Suppressor macrophage (primary cell): Measurements from ENCODE around the gene PPP3CB.
A peak's percentile ranks its signal among the peaks of the same experiment; 100 is the strongest.

Experiments
- DNase-seq, 4 experiments: peaks; one replicate each; pipeline ENCODE4 v3.0.0-alpha.2; 2020 to 2022
- total RNA-seq, 17 experiments: gene quantifications; one replicate each; lab custom pipeline; 2026; ENCODE audit warnings: mixed read lengths in 6 of 17, inconsistent platforms in 3 of 17; lab: John Stamatoyannopoulos, UW

The PPP3CB gene
- 20.8 to 74.4 (median 48.8) reads per million in 17 experiments for total RNA-seq

GRCh38 chr10:73495884-73496674, at the start of gene PPP3CB:
Gene PPP3CB, minus strand, starts transcription at chr10:73496024. Its CDS starts 135 bp downstream, at chr10:73495889.
- DNase-seq = peak; percentile 93 to 97 (median 94)

DNA sequence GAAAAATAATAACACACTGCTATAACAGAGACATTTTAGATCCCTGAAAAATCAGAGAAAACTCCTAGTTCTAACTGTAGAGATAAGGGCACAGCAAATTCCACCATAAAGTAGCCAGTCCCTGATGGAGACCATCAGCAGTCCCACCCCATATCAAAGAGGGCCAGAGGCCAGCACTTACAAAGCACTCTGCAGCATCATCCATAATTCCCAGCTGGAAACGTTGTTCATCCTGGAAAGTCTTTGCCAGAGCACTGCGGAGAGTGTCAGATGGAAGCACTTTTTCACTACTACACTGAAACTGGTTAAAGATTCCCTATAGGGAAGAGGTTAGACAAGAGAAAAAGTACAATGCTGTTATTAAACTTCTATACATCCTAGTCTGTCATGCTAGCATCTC, 49.5 kb upstream of the PPP3CB start:
- DNase-seq = no peak

DNA sequence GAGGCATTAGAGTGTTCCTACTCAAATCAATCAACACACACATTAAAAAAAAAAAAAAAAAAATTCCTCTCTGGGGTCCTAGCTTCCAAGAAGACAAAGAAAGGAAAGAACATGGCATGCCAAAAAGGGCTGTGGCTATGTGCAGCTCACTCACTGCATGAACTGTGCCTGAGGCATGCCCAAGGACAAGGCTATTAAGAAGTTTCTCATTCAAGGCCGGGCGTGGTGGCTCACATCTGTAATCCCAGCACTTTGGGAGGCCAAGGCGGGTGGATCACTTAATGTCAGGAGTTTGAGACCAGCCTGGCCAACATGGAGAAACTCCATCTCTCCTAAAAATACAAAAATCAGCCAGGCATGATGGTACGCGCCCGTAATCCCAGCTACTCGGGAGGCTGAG, 41.9 kb upstream of the PPP3CB start:
- no peak for DNase-seq

- no peak for DNase-seq
Observed at GRCh38 chr10:73537288-73537687, 41.5 kb upstream of the PPP3CB start.

DNA sequence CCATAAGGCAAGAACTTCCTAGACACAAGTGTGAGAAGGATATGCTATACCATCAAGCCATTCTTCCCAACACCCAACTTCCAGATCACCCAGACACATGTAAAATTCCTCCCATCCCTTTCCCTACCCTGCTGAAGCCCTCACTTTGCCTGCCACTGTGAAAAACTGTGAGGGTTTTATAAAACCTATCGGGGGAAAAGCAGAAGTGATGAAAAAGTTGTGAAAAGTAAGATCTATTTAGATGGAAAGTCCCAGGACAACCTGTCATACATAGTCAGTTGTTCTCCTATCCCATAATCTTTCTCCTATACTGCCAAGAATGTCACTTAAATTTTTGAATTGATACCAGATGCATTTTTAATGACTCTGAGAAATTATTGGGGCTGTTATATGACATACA, 39.0 kb upstream of the PPP3CB start:
- DNase-seq = no peak

GRCh38 chr10:73529089-73529832, 33.4 kb upstream of the PPP3CB start:
- DNase-seq = peak; percentile 71 to 93 (median 82)

DNA sequence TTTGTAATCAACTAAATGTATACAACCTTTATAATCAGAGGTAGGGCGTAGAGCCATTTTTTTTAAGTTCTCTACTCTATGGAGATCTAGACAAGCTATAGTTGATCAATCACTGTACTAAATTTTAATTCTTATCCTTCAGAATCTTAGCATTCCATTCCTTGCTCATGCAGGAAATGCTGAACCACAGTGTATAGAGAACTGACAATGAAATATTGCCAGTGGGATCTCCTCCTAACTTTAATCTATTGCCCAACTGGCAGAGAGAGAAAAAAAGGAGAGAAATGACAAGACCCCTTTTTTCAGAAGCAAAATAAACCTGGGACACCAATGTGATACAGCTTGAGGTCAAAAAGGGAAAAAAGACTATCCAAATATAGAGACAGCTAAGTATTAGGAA, 26.4 kb upstream of the PPP3CB start:
- no peak for DNase-seq

DNA sequence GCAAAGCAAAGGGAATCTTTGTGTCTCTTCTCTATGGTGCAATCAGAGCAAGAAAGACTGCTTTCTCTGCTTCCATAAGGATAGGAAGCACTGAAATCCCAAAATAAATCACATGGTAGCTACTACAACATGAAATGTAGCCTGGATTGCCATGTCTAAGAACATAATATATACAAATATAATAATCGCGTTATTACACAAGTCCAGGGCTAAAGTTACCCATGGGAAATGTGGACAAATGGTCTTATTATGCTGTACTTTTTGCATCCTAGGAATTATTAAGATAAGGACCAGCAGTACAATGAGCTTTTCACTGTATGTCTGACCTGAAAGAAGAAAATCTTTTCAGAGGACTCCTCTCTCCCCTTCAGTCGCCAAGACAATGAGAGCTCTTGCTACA, 23.5 kb upstream of the PPP3CB start:
- no peak for DNase-seq

- DNase-seq = no peak
Observed at GRCh38 chr10:73517166-73517888, 21.5 kb upstream of the PPP3CB start.

DNA sequence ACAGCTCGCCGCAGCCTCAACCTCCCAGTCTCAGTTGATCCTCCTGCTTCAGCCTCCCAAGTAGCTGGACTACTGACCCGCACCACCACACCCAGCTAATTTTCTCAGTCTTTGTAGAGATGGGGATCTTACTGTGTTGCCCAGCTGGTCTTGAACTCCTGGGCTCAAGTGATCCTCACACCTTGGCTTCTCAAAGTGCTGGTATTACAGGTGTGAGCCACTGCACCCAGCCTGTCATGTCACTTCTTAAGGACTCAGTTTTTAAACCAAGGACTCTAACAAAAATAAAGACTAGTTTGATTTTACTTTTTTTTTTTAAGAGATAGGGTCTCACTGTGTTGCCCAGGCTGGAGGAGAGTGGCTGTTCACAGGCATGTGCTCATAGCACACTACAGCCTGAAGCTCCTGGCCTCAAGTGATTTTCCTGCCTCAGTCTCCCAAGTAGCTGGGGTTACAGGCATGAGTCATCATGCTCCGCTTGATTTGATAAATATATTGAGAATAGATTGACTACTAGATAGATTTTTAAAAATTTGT, 16.5 kb upstream of the PPP3CB start:
- DNase-seq = no peak

DNA sequence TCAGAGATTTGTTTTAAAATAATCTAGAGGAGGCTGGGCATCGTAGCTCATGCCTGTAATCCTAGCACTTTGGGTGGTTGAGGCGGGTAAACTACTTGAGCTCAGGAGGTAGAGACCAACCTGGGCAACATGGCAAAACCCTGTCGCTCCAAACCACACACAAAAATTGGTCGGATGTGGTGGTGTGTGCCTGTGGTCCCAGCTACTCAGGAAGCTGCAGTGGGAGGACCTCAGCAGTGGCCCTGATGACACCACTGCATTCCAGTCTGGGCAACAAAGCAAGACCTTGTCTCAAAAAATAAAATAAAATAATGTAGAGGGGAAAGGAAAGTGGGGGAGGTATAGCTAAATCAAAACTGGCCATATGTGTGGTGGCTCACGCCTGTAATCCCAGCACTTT, 13.9 kb upstream of the PPP3CB start:
- no peak for DNase-seq

DNA sequence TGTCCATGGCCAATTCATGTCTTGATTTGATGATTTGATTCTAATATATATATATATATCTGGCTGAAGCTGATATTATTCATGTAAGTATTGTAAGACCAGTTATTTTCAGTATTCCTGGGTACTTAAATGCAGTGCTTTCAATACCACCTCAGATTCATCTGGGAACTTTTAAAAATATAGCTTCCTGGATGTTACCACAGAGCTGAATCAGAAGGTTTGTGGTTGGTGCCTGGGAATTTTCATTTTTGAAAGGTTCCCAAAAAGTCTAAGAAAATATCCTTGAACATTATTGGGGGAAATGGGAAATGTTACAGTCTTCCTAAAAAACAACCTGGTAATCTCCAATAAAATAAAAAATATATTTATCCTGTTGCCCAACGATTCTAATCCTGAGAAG, 10.7 kb upstream of the PPP3CB start:
- DNase-seq = no peak

DNA sequence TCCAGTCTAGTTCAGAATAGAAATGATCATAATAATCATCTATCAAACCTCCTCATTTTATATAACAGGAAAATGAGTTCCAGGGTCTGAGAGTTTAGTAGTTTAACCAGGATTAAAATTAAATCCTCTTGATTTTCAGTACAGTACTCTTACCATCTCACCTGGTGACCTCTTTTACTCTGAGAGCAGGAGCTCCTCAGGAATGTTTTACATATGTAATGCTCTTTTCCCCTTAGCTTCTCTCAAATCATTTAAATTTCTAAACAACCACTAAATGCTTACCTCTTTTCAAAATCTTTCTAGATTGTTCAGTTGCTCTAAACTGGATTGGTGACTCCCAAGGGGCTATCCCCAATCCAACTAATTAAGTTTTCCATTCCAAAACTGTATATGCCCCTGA, 10.2 kb upstream of the PPP3CB start:
- DNase-seq = no peak

- DNase-seq = no peak
Observed at GRCh38 chr10:73503037-73503436, 7.2 kb upstream of the PPP3CB start.

DNA sequence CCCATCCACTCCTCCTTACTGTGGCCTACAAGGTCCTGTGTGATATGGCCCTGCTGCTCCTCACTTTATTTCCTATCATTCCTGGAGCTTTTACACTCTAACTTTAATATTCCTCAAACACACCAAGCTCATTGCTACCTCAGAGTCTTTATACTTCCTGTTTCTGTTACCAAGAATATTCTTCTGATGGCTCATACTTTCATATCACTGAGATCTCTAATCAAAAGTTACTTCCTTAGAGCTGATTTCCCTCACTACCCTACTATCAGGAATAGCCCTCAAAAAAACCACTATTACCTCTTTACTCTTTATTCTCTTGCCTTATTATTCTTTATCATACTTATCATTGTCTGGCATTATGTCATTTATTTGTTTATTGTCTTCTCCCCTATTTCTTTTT, 5.8 kb upstream of the PPP3CB start:
- peak in 2 of 4 experiments; percentile 26 to 34 for DNase-seq

GRCh38 chr10:73497623-73498022, 1.8 kb upstream of the PPP3CB start:
- DNase-seq = no peak

GRCh38 chr10:73495226-73495883, 469 bp downstream of the PPP3CB start:
- DNase-seq = peak; percentile 94 to 98 (median 97)

DNA sequence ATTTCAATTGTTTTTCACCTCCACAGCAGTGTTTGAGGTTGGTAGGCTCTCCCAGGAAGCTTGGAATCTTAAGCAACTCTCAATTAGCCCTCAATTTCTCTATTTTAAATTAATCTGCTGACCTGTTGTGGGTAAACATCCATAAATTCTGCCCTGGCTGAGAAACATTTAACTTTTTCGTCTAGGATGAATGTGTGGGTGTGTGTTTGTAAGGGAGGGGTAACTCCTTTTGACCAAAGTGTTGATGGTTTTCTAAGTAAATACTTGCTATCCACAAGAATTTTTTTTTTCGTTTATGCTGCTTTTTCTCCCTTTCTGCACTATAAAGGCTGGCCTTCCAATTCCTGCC, 973 bp downstream of the PPP3CB start:
- no peak for DNase-seq

- no peak for DNase-seq
Observed at GRCh38 chr10:73494213-73494612, 1.6 kb downstream of the PPP3CB start.

- no peak for DNase-seq
Observed at GRCh38 chr10:73493781-73494180, 2.0 kb downstream of the PPP3CB start.

DNA sequence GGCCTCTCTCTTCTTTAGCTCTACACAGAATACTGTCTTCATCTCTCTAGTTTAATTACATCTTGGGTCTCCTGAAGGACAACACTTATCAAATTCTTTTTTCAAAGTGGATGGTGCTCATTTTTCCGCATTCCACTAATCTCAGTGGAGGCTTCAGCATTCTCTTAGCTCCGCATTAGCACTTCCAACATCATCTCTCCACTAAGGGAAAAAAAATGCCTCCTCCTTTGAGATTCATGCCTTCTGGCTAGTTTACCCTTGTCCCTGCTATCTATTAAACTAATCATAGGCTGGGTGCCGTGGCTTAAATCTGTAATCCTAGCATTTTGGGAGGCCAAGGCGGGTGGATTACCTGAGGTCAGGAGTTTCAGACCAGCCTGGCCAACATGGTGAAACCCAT, 9.2 kb downstream of the PPP3CB start:
- DNase-seq = no peak

DNA sequence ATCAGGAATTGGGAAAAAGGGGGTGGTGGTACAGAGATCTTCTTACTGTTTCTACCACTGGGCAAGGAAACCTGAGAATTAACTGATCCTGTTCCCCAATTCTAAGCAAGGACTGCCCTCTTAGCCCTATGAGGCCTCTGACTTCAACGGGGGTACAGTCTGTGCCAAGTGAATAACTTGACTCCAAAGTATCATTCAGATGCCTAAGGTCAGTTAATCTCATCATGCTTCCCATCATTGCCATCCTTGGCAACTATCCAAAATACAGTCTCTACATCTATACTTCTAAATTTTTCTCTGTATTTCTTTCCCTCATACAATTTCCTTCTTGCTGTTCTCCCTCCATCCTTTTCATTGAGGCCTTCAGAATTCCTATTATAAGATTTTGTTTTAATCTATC, 10.5 kb downstream of the PPP3CB start:
- no peak for DNase-seq

DNA sequence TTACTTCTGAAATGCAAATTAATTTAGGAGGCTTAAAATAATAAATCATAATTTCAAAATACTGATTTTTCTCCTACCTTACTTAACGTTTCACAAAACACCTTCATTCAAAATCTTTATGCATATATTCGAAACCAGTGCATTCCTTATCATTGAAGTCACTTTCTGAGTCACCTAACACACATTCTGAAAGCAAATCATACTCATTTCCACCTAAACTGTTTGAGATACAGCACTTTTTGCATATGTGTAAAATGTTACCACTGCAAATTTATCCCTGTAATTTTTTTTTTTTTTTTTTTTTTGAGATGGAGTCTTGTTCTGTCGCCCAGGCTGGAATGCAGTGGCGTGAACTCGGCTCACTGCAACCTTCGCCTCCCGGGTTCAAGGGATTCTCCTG, 15.7 kb downstream of the PPP3CB start:
- DNase-seq = no peak
